Breast epithelium (tissue), 4 donors: ENCODE results near the gene YAF2. TPM values are rescaled to one million over a fixed set of nuclear protein-coding genes. Genes with fewer than 3 reads are reported as not detected.

Experiments
- DNase-seq, 2 donors: peaks; one replicate each; pipeline ENCODE4 v3.0.0-alpha.2; 2019; ENCODE audit warnings: low spot score in 2 of 2
- H3K27ac ChIP-seq, 2 donors: fragments of 200-600 bp; sonication (generic) in 1 of 2; one replicate each; pipeline ENCODE4 v1.5.1; 2016 to 2019; ENCODE audit warnings: mild to moderate bottlenecking in 1 of 2
- H3K27me3 ChIP-seq, 2 donors: fragments of 200-600 bp; sonication (generic) in 1 of 2; one replicate each; pipeline versions ENCODE4 v1.5.1 to v1.6.0; 2017 to 2019; ENCODE audit warnings: control low read depth in 1 of 2, mild to moderate bottlenecking in 1 of 2
- H3K36me3 ChIP-seq: fragments of 200-600 bp; one replicate; pipeline ENCODE4 v1.5.1; 2019
- H3K4me1 ChIP-seq, 2 donors: fragments of 200-600 bp; sonication (generic); one replicate each; pipeline ENCODE4 v1.5.1; 2016 to 2019; ENCODE audit warnings: control low read depth in 1 of 2
- H3K4me3 ChIP-seq, 3 donors: fragments of 200-600 bp; sonication (generic); 1 replicate in 2 of 3; 2 replicates in 1 of 3; pipeline ENCODE4 v1.5.1; 2016 to 2019; ENCODE audit warnings: mild to moderate bottlenecking in 3 of 3, moderate library complexity in 2 of 3
- H3K9me3 ChIP-seq, 2 donors: fragments of 200-600 bp; sonication (generic) in 1 of 2; one replicate each; pipeline ENCODE4 v1.5.1; 2016 to 2019; ENCODE audit warnings: control low read depth in 1 of 2
- CTCF ChIP-seq, 3 donors: fragments of 450-650 bp; IDR thresholded peaks; one replicate each; pipeline ENCODE4 v1.5.1; 2016 to 2017; ENCODE audit warnings: antibody characterized with exemption in 3 of 3, mild to moderate bottlenecking in 3 of 3, moderate library complexity in 3 of 3
- POLR2A ChIP-seq: fragments of 450-650 bp; IDR thresholded peaks from one replicate; pipeline ENCODE4 v1.6.1; 2016; ENCODE audit warnings: antibody characterized with exemption, mild to moderate bottlenecking, moderate library complexity
- POLR2AphosphoS5 ChIP-seq, 3 donors: sonication (generic); formaldehyde crosslinking; IDR thresholded peaks; one replicate each; pipeline ENCODE4 v1.6.1; 2017; ENCODE audit warnings: antibody characterized with exemption in 3 of 3
- intact Hi-C: fragments of 100-400 bp; cut with DNase I; formaldehyde crosslinking; loops from one replicate; pipeline ENCODE4 v1.15.1; 2023; ENCODE audit warnings: low total_unique reads
- total RNA-seq, 3 donors: library from RNA; depleted of rRNA; stranded (reverse); fragments of >200 nt; gene quantifications; one replicate each; pipeline ENCODE4 v1.1.0, GENCODE V29; 2016

Gene YAF2
- total RNA-seq, 3 donors from 2014 or later = 32.1 to 43.2 (median 39.4) TPM

GRCh38 chr12:42174978-42175377 is 63.1 kb downstream of the YAF2 start:
- no peak for DNase-seq
- no peaks in the 10 kb centered on the region for H3K4me1 ChIP-seq

GRCh38 chr12:42173961-42174521 is 64.0 kb downstream of the YAF2 start:
- intact Hi-C loops = no loop called here
- no peak for DNase-seq
- H3K4me1 ChIP-seq = no peaks in the 10 kb centered on the region
- H3K9me3 ChIP-seq = no peaks in the 10 kb centered on the region
- TF ChIP-seq POLR2A (no peak), CTCF (IDR thresholded peaks at IDR 0.05) (no peak), POLR2AphosphoS5 (IDR thresholded peaks at IDR 0.05) (no peak)
- H3K4me3 ChIP-seq = no peak overlapping the region
- H3K27ac ChIP-seq = no peak overlapping the region
- no peaks in the 10 kb centered on the region for H3K36me3 ChIP-seq
- H3K27me3 ChIP-seq = no peaks in the 10 kb centered on the region

More at GRCh38 chr12:42174978-42175377, 63.1 kb downstream of the YAF2 start:
- H3K36me3 ChIP-seq = no peaks in the 10 kb centered on the region
- H3K27ac ChIP-seq = no peak overlapping the region
- no peaks in the 10 kb centered on the region for H3K9me3 ChIP-seq
- H3K4me3 ChIP-seq = no peak overlapping the region
- TF ChIP-seq POLR2AphosphoS5 (IDR thresholded peaks at IDR 0.05) (no peak), POLR2A (no peak), CTCF (IDR thresholded peaks at IDR 0.05) (no peak)
- H3K27me3 ChIP-seq = no peaks in the 10 kb centered on the region
- intact Hi-C loops = no loop called here

- no peak for DNase-seq
- H3K27me3 ChIP-seq = no peaks in the 10 kb centered on the region
- H3K9me3 ChIP-seq = no peaks in the 10 kb centered on the region
- TF ChIP-seq POLR2AphosphoS5 (IDR thresholded peaks at IDR 0.05) (no peak), CTCF (IDR thresholded peaks at IDR 0.05) (no peak), POLR2A (no peak)
- no peak overlapping the region for H3K4me3 ChIP-seq
- no peaks in the 10 kb centered on the region for H3K4me1 ChIP-seq
- H3K27ac ChIP-seq = no peak overlapping the region
- intact Hi-C loops = no loop called here
- H3K36me3 ChIP-seq = no peaks in the 10 kb centered on the region
These were observed 65.4 kb downstream of the YAF2 start for GRCh38 chr12:42172441-42173210.

GRCh38 chr12:42167711-42168110 is 70.3 kb downstream of the YAF2 start:
- no peaks in the 10 kb centered on the region for H3K9me3 ChIP-seq

More at GRCh38 chr12:42167711-42168110, 70.3 kb downstream of the YAF2 start:
- DNase-seq = no peak
- Histone ChIP-seq H3K4me3 (no peak overlapping the region), H3K27ac (no peak overlapping the region), H3K27me3 (no peaks in the 10 kb centered on the region), H3K36me3 (no peaks in the 10 kb centered on the region), H3K4me1 (no peaks in the 10 kb centered on the region)
- intact Hi-C loops = no loop called here
- TF ChIP-seq POLR2AphosphoS5 (IDR thresholded peaks at IDR 0.05) (no peak), POLR2A (no peak), CTCF (IDR thresholded peaks at IDR 0.05) (no peak)
